ENCODE data around the gene HOMER2. TPM values are rescaled to one million over a fixed set of nuclear protein-coding genes. Genes with fewer than 3 reads are reported as not detected.
"Not testable (repeated sequence)": the region's sequence is repeated elsewhere in the genome, so short reads cannot be mapped to it uniquely, and the experiment has no call there.

Gene HOMER2
- polyA plus RNA-seq, 4 donors: 24.6 to 35.5 (median 29.7) TPM

GRCh38 chr15:82966671-82967071 is 14.2 kb upstream of the HOMER2 start:
- no peak for DNase-seq (ENCODE audit: low read depth in 4 of 4, low spot score in 2 of 4)

GRCh38 chr15:82964890-82965289 is 12.4 kb upstream of the HOMER2 start:
- DNase-seq (ENCODE audit: low read depth in 4 of 4, low spot score in 2 of 4): no peak

- DNase-seq (ENCODE audit: low read depth in 4 of 4, low spot score in 2 of 4): no peak
These were observed 11.2 kb upstream of the HOMER2 start for GRCh38 chr15:82963471-82964341.

- no peak for DNase-seq (ENCODE audit: low read depth in 4 of 4, low spot score in 2 of 4)
These were observed 8.2 kb upstream of the HOMER2 start for GRCh38 chr15:82960766-82961165.

- no peak for DNase-seq (ENCODE audit: low read depth in 4 of 4, low spot score in 2 of 4)
These were observed 6.9 kb upstream of the HOMER2 start for GRCh38 chr15:82959423-82959822.

GRCh38 chr15:82958638-82959037 is 6.1 kb upstream of the HOMER2 start:
- DNase-seq (ENCODE audit: low read depth in 4 of 4, low spot score in 2 of 4): no peak

GRCh38 chr15:82951472-82952157 is 905 bp downstream of the HOMER2 start:
- DNase-seq (ENCODE audit: low read depth in 4 of 4, low spot score in 2 of 4): no peak

GRCh38 chr15:82950746-82951370 is 1.7 kb downstream of the HOMER2 start:
- no peak for DNase-seq (ENCODE audit: low read depth in 4 of 4, low spot score in 2 of 4)

- DNase-seq (ENCODE audit: low read depth in 4 of 4, low spot score in 2 of 4): no peak
These were observed 2.2 kb downstream of the HOMER2 start for GRCh38 chr15:82950295-82950694.

GRCh38 chr15:82946155-82946701 is 6.3 kb downstream of the HOMER2 start:
- no peak for DNase-seq (ENCODE audit: low read depth in 4 of 4, low spot score in 2 of 4)

GRCh38 chr15:82945326-82945725 is 7.2 kb downstream of the HOMER2 start:
- DNase-seq (ENCODE audit: low read depth in 4 of 4, low spot score in 2 of 4): no peak

GRCh38 chr15:82944821-82945220 is 7.7 kb downstream of the HOMER2 start:
- no peak for DNase-seq (ENCODE audit: low read depth in 4 of 4, low spot score in 2 of 4)

GRCh38 chr15:82944056-82944455 is 8.5 kb downstream of the HOMER2 start:
- DNase-seq (ENCODE audit: low read depth in 4 of 4, low spot score in 2 of 4): no peak

- no peak for DNase-seq (ENCODE audit: low read depth in 4 of 4, low spot score in 2 of 4)
These were observed 9.3 kb downstream of the HOMER2 start for GRCh38 chr15:82943176-82943575.

- DNase-seq (ENCODE audit: low read depth in 4 of 4, low spot score in 2 of 4): no peak
These were observed 9.8 kb downstream of the HOMER2 start for GRCh38 chr15:82942691-82943090.

GRCh38 chr15:82939678-82940077 is 12.8 kb downstream of the HOMER2 start:
- DNase-seq (ENCODE audit: low read depth in 4 of 4, low spot score in 2 of 4): not testable (repeated sequence)

GRCh38 chr15:82937712-82938058 is 14.8 kb downstream of the HOMER2 start:
- DNase-seq (ENCODE audit: low read depth in 4 of 4, low spot score in 2 of 4): no peak

GRCh38 chr15:82936966-82937711 is 15.4 kb downstream of the HOMER2 start:
- no peak for DNase-seq (ENCODE audit: low read depth in 4 of 4, low spot score in 2 of 4)

- no peak for DNase-seq (ENCODE audit: low read depth in 4 of 4, low spot score in 2 of 4)
These were observed 17.1 kb downstream of the HOMER2 start for GRCh38 chr15:82935382-82935781.

GRCh38 chr15:82934100-82934880 is 18.2 kb downstream of the HOMER2 start:
- no peak for DNase-seq (ENCODE audit: low read depth in 4 of 4, low spot score in 2 of 4)
